Measurements from ENCODE around the gene ACTN2.

Gene ACTN2

DNA sequence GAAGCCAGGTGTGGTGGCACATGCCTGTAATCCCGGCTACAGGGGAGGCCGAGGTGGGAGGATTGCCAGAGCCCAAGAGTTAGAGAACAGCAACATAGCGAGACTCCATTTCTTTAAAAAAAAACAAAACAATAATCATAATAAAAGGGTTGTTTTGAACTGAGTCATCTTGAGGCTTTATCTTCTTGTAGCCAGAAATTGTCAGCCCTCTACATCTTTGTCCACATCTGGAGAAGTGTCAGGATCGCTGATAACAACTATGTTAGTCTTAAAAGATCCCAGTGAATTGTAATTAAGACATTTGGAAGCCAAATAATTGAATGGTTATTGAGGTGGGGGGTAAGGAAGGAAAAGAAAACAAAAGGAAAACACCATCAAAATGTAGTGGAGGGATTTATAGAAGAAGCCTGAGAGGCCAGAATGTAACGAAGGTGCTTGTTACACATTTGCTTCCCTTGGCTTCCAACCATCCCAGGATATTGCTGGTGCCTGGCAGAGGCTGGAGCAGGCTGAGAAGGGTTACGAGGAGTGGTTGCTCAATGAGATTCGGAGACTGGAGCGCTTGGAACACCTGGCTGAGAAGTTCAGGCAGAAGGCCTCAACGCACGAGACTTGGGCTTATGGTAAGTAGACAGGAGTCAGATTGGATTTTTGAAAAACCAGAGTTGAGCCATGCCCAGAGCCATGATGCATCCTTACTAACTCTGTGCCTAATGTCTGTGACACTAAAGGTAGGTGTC lies 56.3 kb downstream of the ACTN2 start:
- DNase-seq (ENCODE audit: low read depth in 2 of 2), result no peak

DNA sequence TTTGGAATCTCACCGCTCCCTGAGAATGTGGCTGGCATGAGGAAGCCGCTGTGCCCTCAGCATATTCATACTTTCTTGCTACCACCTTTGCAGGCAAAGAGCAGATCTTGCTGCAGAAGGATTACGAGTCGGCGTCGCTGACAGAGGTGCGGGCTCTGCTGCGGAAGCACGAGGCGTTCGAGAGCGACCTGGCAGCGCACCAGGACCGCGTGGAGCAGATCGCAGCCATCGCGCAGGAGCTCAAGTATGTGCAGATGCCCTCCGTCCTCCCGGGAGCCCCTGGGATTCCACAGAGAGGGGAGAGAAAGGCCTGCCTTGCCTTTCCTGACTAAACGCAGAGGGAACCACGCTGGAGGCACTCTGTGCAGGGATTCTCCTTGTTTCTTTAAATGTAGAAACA lies 58.2 kb downstream of the ACTN2 start:
- no peak for DNase-seq (ENCODE audit: low read depth in 2 of 2)

DNA sequence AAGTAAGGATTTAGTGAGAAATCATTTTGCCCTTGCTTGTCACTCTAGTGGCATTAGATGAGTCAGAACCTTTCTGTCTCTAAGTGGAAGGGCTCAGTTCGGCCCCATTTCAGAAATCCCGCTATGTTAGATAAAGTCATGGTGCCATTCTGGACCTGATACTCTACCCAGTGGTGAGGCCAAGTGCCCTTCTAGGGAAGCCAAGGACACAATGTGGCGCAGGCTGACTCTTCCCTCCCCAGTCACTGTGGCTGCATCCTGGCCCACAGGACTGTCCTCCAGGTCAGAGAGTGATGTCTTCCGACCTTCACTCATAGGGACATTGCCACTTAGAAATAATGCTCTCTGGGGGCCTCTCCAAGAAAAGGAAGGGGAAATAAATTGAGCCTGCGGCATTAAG lies 60.5 kb downstream of the ACTN2 start:
- DNase-seq (ENCODE audit: low read depth in 2 of 2), result no peak

DNA sequence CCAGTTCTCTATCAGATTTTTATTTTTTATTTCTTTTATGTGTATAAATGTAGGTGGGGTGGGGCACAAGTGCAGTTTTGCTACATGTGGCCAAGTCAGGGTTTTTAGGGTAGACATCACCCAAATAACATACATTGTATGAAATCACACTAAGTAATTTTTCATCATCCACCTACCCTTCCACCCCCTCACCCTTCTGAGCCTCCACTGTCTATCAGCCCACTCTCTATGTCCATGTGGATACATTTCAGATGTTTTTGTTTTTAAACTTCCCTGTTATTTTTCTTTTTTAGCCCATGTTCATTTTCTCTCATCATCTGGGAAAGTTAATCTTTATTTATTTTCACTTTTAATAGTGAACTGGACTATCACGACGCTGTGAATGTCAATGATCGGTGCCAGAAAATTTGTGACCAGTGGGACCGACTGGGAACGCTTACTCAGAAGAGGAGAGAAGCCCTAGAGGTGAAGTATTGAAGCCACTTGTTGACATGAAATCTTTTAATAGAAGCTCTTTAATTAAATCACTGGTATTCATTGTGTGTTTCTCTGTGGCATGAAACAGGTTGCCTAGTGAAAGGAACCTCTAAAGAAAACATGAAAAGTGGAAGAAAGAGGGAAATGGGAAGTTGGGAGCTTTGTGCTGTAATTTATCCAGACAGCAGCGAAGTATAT lies 61.1 kb downstream of the ACTN2 start:
- DNase-seq (ENCODE audit: low read depth in 2 of 2), result no peak

DNA sequence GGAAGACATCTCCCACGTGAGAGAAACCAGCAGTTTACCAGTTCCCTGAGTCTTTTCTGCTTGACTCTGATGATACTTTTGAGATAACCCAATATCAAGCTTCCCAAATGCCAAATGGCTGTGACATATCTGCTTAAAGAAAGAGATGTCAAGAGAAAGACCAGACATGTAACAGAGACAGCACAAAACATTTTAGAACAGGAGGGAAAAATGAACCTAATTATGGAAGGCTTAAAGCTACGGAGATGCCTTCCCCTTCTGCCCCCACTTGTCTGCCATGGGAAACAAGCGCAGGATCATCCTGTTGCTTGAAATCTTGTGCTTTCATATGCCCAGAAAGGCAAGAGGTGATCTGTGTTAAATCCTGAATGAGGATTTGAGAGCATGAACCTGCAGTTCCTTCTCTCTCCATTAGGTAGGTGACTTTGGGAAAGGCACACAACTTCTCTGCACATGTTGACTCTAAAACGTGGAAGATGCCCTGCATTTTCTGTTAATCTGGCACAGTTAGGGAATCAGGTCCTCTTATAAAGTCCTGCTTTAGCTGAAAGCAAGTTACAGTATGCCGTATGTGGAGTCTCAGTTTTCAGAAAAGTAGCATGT lies 62.1 kb downstream of the ACTN2 start:
- DNase-seq (ENCODE audit: low read depth in 2 of 2), result no peak

DNA sequence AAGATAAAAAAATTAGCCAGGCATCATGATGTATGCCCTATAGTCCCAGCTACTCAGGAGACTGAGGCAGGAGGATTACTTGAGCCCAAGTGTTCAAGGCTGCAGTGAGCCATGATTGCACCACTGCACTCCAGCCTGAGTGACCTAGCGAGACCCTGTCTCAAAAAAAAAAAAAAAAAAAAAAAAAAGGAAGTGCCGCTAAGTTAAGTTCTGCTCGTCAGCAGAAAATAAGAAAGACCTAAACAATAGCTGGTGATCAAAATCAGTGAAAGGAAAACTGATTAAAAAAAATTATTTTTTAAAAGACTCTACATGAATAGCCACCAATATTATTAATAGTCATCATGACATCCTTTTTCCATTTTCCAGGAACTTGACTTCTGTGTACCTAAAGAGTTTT lies 64.6 kb downstream of the ACTN2 start:
- no peak for DNase-seq (ENCODE audit: low read depth in 2 of 2)

DNA sequence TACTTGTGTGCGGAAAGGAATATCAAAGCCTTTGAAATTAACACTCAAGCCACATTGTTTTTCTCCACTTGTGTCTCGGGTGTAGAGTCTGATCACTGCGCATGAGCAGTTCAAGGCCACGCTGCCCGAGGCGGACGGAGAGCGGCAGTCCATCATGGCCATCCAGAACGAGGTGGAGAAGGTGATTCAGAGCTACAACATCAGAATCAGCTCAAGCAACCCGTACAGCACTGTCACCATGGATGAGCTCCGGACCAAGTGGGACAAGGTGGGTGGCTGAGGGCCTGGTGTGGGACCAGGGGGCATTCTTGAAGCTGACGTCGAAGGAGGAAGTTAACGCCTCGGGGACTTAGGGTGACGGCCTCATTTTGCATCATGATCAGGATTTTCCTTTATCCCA lies 65.1 kb downstream of the ACTN2 start:
- no peak for DNase-seq (ENCODE audit: low read depth in 2 of 2)

DNA sequence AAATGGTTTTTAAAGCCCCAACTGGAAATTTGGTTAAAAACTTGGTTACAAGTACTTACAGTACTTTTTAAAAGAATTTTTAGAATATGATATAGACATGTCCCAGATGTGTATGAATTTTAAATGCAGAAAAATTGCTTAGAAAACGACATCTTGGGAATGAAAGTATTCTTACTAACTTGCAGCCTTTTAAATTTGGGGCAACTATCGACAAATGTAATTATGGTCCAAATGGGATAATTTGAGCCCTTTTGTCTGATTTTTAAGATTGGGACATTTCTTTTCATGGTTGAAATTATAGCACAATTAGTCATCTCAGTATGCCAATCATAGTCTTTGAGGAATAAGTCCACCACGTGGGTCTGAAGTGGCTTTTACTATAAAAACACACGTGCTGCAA lies 65.6 kb downstream of the ACTN2 start:
- DNase-seq (ENCODE audit: low read depth in 2 of 2), result no peak

DNA sequence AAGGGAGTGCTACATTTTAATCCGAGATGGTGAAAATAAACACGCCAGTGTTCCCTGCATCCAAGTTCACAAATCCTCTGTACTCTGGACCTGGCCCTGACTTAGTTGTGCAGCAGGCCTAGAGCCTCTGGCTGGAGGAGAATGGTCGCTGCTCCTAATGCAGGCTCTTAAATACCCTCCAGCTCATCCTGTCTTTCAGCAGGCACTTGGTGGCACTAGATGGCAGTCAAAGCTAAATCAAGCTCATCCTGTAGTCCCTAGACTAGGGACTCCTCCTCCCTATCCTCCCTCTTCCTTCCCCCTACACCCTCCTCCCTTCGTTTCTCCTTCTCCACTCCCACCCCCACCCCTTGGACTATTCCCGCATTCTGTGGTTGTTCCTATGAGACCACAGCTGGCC lies 67.2 kb downstream of the ACTN2 start:
- no peak for DNase-seq (ENCODE audit: low read depth in 2 of 2)

DNA sequence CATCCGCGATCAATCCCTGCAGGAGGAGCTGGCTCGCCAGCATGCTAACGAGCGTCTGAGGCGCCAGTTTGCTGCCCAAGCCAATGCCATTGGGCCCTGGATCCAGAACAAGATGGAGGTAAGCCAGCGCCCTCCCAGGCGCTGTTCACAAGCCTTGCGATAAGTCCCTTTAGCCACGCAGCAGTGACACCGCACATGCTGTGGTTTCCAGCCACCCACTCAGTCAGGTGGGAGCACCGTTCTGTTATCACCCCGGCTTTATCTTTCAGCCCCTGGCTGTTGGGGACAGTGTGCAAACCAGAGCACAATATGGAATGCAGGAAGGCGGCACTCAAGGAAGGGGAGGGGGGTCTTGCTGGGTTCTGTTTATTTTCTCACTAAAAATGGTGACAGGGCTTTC lies 67.7 kb downstream of the ACTN2 start:
- DNase-seq (ENCODE audit: low read depth in 2 of 2), result no peak

DNA sequence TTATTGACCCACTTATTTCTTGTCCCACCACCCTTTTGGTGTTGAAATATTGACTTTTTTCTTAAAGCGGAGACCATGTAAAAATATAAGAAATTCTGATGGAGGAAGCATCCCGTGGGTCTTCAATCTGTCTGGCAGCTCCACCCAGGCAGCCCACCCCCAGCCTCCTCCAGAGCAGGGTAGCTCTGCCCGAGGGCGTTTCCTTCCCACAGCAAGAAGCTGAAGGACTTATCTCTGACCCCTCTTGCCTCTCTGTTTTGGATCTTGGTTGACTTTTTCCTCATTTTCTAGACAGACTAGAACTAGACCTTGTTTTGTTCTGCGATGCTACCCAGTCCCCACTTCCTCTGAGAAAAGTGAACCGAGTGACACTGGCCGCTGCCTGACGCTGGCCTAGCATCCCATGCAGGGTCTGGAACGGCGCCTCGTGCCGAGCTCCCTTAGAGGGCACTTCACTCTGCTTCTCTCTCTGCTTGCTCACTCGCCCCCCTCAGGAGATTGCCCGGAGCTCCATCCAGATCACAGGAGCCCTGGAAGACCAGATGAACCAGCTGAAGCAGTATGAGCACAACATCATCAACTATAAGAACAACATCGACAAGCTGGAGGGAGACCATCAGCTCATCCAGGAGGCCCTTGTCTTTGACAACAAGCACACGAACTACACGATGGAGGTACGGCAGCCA lies 68.4 kb downstream of the ACTN2 start:
- no peak for DNase-seq (ENCODE audit: low read depth in 2 of 2)

DNA sequence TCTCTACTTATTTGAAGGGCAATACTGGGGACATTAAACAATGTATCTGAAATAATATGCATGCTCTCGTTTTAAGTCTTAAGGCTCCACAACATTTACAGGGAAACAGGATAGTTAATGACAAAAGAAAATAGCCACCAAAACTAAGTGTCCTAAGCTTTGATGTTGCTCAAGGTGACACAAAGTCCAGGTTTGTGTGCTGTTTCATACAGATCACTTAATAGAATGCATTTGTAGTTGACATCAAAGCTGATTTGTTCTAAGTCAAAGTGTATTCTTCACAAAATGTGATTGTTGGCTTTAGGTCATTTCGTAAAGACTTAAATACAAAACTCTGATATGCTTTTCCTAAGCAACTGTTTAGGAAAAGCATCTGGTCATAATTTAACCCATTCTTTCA lies 71.3 kb downstream of the ACTN2 start:
- DNase-seq (ENCODE audit: low read depth in 2 of 2), result no peak

DNA sequence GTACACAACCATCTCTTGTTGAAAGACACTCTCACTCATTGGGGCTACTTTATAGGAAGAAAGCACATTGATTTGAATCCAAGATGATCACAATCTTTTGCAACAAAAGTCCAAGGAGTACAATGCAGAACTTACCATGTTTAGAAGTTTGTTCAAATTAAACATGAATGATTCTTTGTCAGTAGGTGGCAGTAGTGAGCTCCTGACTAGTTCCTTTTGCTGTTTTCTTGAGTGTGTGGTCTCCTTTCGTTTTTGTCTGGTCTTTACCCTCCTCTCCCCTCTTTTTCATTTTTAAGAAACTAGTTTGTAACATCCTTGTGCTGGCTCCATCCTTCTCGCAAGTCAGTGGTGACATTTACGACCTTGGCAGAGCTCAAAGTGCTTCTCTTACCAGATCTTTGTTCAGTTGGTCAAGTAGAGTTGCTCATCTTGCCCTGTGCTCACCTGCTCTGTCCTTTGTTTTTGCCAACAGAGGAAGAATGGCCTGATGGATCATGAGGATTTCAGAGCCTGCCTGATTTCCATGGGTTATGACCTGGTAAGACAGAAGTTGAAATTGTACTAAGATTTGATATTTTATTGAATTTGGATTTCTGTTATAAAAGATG lies 73.1 kb downstream of the ACTN2 start:
- peak in 1 of 2 donors; percentile 4 for DNase-seq (ENCODE audit: low read depth in 2 of 2)

DNA sequence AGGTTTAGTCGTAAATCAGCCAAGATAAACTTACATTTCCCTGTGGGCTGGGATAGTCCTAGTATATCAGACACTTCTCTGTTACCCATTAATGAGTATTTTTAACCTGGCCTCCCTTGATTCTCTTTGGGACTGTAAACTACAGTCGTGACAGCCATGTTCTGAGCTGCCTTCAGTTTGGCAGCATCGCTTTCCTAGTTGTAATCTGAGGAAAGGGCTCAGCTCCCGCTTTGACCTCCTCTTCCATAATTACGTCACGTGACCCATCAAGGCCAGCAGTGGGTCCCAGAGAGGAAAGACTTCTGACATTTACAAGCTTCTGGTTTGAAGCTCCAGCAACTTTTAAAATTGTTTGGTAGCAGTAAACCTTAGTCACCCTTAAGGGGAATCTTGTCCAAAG lies 74.2 kb downstream of the ACTN2 start:
- DNase-seq (ENCODE audit: low read depth in 2 of 2), result no peak

DNA sequence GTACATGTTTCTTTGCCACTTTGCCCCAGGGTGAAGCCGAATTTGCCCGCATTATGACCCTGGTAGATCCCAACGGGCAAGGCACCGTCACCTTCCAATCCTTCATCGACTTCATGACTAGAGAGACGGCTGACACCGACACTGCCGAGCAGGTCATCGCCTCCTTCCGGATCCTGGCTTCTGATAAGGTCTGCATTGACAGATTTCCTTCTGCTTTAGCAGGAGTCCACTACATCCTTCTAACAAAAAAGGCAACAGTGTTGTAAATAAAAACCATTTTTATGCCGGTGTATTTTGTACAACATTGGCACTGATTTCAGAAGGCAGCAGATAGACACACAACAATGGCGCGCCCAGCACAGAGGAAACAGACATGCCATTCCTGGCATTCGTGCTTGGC lies 74.7 kb downstream of the ACTN2 start:
- no peak for DNase-seq (ENCODE audit: low read depth in 2 of 2)

DNA sequence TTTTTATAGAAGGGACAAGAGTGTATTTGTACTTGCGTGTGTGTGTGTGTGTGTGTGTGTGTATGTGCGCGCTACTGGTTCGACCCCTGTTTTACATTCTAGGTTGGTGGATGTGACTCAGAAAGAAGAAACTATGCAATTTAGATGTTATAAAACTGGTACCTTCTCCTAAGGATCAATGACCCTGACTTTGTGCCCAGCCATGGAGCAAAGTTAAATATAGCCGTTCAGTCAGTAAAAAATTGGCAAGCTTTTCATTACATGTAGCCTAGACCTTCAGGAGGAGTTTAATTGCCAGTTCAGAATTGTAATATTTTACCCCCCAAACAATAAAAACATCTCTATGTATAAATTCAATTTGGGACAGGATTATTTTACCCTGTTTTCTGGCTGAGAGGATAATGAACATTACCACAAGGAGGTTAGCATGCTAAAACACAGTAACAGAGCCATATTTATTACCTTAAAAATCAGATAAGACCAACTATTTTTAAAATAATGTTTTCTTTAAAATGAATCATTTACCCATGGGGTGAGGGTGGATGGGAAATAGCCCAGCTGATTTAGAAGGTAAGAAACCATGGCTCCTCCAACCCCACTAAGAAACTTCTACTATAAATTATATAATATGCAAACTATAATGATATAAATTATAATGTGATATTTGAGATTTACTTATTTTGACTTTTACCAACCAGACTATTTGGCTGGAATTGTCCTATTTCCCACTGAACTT lies 75.3 kb downstream of the ACTN2 start:
- no peak for DNase-seq (ENCODE audit: low read depth in 2 of 2)

DNA sequence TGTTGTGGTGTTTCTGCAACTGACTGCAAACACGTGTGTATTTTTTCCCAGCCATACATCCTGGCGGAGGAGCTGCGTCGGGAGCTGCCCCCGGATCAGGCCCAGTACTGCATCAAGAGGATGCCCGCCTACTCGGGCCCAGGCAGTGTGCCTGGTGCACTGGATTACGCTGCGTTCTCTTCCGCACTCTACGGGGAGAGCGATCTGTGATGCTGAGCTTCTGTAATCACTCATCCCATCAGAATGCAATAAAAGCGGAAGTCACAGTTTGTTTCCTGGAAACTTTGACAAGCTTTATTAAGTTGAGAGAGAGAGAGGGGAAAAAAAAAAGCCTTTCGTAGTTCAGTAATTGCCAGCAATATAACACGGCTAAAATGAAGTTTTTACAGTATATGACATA lies 76.1 kb downstream of the ACTN2 start:
- DNase-seq (ENCODE audit: low read depth in 2 of 2), result no peak

DNA sequence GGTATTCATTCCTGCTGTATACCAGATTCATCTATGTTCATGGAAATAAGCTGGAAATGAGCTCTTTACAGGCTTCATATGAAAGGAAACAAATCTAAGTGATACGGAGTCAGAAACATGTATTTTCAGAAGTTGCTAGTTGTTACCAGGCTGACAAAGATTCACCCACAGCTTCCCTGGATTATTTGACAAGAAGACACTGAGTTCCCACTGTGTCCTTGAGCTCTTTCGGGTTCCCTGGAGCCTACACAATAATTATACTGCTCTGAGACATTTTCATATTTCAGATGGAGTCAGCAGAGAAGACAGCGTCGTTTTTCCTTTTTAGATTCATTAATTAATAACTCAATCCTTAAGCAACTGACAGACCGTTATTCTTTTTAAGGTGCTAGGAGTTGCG lies 79.5 kb downstream of the ACTN2 start:
- no peak for DNase-seq (ENCODE audit: low read depth in 2 of 2)

DNA sequence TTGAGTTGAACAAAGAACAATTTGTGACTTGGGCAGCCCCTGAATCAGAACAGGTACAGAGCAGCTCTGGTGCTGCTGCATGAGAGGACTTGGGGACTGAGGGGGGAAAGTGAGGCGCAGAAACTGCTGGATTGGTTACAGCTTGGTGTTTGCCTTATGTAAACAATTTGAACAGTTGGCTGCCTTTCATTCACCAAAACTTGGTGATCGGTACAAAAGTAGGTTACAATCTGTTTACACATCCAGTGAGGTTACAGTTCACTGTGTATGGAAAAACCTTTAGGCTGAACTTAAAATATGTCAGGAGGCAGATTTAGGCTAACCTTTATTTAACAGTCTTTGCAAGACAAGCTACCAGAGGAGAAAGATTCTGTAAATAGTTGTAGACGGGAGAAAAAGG lies 80.2 kb downstream of the ACTN2 start:
- no peak for DNase-seq (ENCODE audit: low read depth in 2 of 2)

DNA sequence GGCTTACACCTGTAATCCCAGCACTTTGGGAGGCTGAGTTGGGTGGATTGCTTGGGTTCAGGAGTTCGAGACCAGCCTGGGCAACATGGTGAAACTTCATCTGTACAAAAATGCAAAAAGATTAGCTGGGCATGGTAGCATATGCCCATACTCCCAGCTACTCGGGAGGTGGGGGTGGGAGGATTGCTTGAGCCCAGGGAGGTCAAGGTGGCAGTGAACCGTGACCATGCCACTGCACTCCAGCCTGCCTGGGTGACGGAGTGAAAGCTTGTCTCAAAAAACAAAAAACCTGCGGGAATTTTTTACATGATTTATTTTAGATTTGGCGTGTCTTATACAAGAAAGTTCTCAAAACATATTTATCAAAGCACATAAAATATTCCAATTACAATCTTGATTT lies 81.0 kb downstream of the ACTN2 start:
- no peak for DNase-seq (ENCODE audit: low read depth in 2 of 2)

DNA sequence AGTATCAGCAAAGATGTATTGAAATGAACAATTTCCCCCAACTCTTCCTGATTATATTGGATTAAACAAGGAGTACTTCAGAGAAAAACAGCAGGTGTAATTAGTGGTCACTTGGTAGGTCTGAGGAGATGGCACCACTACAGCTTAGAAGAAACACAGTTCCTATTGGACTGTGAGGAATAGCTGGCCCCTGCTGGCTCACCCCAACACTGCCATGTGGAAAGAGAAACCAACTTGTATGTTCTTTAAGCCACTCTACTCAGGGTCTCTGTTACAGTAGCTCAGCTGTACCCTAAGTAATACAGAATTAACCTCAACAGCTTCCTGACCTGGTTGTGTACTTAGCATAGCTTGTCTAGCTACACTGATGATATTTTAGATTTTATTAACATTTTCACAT lies 82.3 kb downstream of the ACTN2 start:
- DNase-seq (ENCODE audit: low read depth in 2 of 2), result no peak

DNA sequence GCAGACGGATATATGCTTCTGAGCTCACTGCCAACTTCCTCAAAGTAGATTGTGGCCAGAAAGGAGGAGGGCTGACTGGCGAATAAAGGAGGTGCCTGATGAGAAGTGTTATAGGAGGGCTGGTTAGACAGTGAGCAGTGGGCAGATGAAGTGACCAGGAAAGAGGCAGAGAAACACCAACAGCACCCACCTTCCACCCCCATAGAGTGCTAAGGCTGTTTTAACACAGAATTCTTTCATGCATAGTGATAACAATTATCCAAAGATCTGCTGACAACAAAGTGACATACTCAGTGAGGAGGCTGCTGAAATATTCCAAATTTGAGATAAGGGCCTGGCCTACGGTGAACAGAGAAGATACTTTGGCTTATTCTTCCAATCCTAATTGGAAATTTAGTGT lies 87.6 kb downstream of the ACTN2 start:
- no peak for DNase-seq (ENCODE audit: low read depth in 2 of 2)

All from activated CD4-positive, alpha-beta T cell treated with anti-CD3 and anti-CD28 coated beads for 24 hours (primary cell).